Stimulated activated CD4-positive, alpha-beta T cell treated with anti-CD3 and anti-CD28 coated beads, Interleukin-12 subunit alpha, Interleukin-12 subunit beta, amount 100 ng/mL, for 4 hours (primary cell): ENCODE data around the gene AKR1C3.
"Not testable (repeated sequence)": the region's sequence is repeated elsewhere in the genome, so short reads cannot be mapped to it uniquely, and the experiment has no call there.

ENCODE experiments used
- DNase-seq: peaks from one replicate; pipeline ENCODE4 v3.0.0-alpha.2; 2020

The AKR1C3 gene

DNA sequence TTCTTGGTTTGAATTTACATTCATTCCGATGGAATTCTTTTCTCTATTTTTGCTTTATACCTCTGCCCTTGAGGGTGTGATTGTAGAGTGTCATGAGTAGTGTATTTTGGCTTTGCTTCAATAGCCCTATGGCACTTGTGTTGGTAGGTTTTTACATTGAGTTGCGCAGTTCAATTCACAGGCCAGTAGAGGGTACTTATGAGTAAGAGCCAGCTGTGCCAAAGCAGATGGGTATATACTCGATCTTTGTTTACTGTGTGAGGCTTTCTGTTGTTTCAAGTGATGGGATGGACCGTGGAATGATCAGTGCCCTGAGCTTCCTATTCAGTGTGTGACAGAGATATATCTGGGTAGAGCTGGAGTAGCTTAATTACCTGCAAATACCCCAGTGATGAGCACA is 4.3 kb upstream of the AKR1C3 start:
- no peak for DNase-seq

DNA sequence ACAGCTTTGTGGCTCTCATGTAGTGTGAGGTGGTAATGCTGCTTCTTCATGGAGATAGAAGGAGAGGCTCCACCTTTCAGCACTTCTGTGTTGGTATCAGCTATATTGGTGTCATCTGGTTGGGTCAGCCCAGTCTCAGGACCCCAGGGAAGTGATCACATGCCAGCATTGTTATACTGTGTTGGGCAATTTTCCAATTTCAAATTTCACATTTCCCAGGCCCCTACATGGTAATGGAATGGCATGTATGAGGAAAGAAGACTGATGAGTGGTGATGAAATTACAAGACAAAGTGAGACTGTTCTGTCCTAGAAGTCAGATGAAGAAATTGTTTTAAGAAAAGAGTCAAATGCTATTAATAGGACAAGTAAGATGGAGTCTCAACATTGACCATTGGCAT is 3.7 kb upstream of the AKR1C3 start:
- DNase-seq = no peak

DNA sequence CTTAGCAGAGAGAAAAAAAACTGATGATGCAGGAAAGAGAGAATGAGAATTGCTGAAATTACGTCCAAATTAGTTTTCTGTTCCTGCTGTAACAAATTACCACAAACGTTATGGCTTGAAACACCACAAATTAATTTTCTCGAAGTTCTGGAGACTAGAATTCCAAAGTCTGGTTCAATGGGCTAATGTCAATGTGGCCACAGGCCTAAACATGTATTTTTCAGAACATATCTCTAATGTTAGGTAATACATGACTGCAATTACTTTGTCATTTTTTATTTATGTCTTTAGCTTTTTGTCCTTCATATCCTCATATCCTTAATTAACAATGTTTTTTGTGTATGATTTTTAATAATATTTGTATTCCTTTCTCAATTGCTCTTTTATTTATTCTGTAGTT is 3.0 kb upstream of the AKR1C3 start:
- DNase-seq = no peak

DNA sequence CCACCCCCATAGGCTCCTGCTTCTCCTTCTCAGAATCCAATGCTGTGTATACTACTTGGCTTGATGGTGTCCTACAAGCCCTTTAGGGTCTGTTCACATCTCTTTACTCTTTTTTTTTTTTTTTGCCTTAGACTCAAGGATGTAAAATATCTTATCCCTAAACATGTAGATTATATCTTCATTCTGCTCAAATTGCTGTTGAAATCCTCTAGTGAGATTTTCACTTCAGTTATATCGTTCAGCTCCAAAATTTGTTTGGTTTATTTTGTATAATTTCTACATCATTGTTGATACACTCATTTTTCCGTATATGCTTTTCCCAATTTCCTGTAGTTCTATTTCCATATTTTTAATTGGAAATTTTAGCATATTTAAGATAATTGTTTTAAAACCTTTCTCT is 1.8 kb upstream of the AKR1C3 start:
- DNase-seq = no peak

DNA sequence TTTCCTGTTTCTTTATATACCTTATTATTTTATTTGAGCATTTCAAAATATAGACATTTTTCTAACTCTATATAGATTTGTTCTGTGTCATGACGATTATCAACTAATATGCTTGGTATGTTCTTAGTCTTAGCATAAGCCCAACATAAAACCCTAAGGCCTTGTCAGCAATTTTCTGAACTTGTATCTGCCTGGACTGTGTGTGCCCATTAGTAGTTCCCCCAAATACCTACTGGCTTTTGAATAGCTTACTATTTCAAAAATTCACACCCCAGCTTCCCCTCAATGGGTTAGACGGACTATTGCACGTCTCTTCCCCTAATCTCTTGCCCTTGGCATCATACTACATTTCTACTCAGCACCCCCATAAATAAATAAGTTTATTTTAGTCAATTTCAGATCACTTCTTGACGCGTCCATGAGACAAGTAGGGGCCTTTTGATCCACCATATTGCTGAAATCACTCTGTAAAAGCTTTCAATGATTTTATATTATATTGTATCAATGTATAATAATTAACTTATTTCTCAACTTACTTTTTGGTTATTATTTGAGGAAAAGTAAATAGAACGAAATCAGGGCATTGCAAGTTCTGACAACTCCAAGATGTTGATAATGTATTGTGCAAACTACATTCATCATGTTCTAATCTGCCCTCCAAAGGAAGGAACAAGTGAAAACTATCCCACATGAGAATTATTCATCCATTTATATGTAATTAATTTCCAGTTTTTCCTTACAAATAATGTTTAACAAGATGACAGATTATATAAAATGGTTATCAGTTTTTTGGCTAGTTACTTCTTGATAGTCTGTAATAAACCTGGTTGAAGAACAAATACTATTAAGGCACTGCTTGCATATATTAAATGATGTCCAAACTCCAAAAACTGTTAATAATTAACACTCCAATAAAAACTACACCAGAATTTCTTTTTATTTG is 1.1 kb upstream of the AKR1C3 start:
- no peak for DNase-seq

DNA sequence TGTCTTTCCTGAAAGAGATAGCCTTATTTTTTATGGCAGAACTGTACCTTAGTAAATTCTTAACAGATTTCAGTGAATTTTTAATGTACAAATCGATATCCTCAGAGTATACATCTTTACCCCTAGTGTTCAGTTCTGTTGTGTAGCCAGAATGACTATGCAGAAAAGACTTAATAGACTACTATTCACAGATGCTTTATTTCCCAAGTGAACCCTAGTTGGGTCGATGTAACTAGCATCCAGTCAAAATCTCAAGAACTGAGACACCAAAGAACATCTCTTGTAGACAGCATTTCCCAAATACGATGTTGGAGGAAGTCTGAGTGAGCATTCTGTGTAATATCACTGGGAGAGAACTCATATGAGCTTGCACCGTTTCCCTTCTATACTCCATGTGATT is 1.5 kb downstream of the AKR1C3 start:
- no peak for DNase-seq

DNA sequence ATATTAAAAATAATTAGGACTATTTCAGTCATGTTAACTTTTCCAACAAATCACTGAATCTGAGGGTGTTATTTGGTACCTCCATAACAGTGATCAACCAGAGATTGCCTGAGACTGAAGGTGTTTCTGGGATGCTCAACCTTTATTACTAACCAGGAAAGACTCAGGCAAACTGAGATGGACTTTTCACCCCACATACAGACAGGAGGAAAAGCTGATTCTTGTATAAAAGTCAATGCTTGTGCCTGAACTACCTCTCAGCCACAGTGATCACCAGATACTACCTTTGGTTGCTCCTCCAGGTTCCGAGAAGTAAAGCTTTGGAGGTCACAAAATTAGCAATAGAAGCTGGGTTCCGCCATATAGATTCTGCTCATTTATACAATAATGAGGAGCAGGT is 1.9 kb downstream of the AKR1C3 start:
- DNase-seq = no peak

DNA sequence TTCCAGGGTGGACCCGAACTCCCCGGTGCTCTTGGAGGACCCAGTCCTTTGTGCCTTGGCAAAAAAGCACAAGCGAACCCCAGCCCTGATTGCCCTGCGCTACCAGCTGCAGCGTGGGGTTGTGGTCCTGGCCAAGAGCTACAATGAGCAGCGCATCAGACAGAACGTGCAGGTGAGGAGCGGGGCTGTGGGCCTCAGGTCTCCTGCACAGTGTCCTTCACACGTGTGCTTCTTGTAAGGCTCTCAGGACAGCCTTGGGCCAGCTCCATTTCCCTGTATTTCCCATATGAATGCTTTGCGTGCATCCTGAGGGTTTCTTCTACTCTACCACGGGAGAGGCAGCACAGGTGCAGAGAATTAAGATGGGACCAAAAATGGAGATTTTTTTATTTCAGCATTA is 8.3 kb downstream of the AKR1C3 start:
- DNase-seq = not testable (repeated sequence)

DNA sequence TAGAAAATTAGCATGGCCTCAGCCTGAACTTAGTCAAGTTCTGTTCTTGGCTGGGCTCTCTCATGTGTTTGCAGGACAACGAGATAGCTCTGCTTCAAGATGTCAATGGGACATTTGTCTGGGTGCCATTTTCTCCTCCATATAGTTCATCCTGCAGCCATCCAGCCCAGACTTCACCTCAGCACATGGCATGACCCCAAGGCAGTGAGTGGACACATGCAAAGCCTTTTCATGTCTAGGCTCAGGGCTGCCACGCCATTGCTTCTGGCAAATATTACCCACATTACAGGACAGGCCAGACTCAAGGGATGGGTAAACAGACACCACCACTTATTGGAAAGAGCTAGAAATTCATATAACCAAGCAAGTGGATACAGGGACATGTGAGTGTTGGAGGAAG is 9.3 kb downstream of the AKR1C3 start:
- no peak for DNase-seq

DNA sequence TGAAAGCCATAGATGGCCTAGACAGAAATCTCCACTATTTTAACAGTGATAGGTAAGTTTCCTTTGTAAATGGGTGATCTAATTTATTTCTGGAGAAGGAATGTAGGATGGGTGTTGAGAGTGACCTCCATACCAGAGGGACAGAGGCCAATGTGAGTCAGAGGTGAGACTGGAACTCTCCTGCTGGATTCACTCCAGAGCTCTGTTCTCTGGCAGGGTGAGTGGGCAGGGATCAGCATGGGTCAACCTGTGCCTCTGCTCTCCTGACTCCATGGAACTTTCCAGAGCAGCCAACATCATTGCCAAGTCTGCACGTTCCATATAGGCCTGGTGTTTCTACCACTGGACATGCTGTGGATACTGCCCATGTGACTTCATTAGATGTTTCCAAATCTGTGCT is 11.4 kb downstream of the AKR1C3 start:
- no peak for DNase-seq

DNA sequence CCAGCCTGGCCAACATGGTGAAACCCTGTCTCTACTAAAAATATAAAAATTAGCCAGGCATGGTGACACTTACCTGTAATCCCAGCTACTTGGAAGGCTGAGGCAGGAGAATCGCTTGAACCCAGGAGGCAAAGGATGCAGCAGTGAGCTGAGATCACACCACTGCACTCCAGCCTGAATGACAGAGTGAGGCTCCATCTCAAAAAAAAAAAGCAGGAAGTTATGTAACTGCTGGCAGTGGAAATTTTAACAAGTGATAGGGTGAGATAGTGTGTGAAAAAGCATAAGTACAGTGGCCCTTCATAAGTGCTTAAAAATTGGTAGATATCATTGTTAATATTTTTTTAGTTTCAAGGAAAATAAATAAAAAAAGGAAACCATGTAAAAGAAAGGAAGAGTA is 12.3 kb downstream of the AKR1C3 start:
- DNase-seq = no peak

DNA sequence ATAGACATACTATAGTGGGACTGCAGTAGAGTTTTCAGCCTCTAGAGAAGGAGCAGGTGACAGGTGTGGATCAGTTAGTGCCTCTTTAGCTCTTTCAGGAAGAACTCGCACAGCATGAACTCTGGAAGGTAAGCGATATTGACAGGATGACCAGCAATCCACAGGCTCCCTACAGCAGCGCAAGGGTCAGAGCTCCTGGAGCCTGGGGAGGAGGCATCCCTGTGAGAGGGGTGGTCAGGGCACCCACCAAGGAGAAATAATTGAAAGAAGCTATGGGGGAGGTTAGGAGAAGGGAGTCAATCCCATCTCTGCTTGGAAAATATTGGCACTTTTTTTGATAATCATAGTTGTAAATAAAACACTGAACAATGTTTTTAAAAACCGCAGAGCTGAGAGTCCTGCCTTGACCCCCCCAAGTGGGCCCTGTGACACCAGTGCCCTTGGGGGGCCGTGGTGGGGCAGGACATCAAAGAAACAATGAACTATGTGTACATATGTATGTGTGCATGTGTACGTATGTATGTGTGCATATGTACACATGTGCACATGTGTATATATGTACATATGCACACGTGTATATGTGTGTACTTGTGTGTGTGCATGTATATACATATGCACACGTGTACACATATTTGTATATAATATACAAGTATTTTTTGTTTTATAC is 13.8 kb downstream of the AKR1C3 start:
- no peak for DNase-seq

DNA sequence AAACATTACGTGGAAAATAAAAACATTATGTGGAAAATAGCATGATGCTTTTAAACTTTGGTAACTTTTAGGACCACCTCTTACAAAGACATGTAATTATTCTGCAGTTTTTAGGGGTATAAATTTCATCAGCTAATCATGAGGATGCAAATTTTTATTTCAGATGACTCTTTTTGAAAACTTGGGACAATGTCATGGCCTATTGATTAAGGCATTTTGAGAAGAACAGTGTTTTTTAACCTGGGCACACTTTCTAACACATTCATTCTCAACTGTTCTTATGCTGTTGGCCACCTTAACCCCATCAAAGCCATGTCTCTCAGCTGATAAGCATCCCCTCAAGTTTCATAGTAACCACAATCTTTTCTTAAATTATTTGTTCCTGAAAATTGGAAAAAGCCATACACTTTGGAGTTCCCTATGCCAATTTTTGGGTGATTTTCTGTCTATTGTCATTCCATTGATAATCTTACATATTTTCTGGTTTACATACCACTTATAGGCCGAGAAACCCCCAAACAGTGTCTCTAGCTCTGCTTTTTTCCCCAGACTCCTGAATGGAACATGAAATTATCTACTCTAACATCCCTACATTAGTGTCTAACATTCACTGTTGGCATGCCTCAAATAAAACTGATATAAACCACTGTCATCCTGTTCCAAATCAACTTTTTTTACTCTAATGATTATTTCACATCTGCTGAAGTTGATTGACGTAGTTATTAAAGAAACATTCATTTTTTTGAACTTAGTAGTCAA is 14.6 kb downstream of the AKR1C3 start:
- DNase-seq = no peak

DNA sequence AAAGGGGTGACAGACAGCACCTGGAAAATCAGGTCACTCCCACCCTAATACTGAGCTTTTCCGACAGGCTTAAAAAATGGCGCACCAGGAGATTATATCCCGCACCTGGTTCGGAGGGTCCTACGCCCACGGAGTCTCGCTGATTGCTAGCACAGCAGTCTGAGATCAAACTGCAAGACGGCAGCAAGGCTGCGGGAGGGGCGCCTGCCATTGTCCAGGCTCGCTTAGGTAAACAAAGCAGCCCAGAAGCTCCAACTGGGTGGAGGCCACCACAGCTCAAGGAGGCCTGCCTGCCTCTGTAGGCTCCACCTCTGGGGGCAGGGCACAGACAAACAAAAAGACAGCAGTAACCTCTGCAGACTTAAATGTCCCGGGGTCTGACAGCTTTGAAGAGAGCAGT is 15.6 kb downstream of the AKR1C3 start:
- DNase-seq = not testable (repeated sequence)

DNA sequence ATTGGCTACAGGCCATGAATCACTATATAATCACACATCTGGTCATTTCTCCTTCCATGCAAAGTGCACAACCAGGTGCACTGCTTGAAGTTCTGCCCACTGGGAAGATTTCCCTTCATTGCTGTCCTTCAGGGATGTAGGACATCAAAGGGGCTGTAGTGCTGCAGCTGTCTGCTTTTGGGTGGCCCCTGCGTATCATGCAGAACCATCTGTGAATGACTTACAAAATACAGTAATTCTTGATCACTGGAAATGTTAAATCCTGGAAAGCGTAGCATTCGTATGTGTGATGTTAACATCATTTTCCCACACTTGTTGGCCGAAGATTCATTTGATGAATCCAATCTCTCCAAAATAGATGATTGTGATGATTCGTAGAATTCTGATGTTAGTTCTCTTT is 22.4 kb downstream of the AKR1C3 start:
- no peak for DNase-seq

DNA sequence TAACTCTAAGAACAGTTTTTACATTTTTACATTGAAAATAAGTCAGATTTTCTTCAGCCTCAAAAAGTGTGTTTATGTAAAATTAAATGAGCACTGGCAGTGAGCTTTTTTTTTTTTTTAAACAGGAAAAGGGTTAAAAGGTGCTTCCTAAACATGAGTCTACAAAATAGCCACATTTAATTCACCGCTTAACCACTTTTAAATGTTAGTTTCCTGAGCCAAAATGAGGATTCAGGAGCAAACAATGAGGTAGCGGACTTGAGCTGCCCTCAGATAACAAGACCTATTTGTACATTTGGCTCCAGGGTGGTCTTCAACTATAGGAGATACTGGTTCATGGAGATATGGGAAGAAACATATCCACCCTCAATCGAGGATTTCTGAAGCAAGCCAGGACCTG is 22.8 kb downstream of the AKR1C3 start:
- DNase-seq = no peak

DNA sequence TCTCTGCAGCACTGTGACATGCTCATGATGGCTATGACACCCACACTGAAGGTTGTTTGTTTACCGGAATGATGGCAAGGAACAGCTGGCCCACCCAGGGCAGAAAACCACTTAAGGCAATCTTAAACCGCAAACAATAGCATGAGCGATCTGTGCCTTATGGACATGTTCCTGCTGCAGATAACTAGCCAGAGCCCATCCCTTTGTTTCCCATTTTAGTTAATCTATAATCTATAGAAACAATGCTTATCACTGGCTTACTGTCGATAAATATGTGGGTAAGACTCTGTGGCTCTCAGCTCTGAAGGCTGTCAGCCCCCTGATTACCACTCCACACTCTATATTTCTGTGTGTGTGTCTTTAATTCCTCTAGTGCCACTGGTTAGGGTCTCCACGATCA is 25.8 kb downstream of the AKR1C3 start:
- DNase-seq = not testable (repeated sequence)

DNA sequence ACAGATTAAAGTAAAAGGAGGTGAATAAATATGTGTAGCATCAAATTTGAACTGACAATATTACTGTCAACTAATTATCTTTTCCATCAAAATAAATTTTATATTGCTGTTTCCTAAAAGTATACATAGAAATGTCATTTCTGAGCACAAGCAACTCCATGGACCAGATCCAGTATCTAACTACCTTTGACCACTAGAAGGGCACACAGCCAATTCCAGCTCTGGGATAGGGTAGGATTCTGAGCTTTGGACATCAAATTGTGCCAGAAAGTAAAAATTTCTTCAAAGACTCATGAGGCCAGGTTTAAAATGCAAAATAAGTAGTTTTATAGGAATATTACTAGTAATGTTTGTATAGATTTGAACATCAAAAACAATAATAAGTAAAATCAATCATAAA is 29.7 kb downstream of the AKR1C3 start:
- DNase-seq = no peak

DNA sequence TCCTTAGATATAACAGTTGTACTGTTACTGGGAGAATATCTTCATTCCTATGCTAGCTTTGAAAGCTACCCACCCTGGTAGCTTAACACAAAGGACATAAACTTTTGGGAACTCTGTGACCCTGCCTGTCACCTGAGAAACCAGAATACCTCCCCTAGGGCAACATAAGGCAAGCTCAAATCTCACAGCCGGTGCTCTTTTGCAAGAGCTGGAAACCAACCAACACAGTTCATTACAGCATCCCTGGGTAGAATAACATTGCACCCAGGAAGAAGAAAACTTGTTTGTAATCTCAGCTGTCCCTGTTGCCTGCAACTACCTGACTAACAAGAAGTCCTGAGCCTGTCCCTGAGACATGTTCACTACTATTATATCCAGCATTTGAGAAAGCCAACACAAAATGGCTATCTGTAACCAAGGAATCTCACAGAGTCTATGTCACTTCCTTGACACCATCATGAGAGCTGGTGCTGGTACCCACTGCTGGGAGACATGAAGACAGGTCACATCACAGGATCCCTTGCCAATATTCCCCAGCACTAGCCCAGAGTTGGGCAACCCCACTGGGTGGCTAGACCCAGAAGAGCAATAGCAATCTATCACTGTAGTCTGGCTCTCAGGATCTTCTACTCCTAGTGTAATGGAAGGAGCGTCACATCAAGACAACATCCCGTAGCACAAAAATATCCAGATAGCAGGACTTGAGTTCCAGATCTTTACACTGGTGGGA is 31.3 kb downstream of the AKR1C3 start:
- DNase-seq = no peak

DNA sequence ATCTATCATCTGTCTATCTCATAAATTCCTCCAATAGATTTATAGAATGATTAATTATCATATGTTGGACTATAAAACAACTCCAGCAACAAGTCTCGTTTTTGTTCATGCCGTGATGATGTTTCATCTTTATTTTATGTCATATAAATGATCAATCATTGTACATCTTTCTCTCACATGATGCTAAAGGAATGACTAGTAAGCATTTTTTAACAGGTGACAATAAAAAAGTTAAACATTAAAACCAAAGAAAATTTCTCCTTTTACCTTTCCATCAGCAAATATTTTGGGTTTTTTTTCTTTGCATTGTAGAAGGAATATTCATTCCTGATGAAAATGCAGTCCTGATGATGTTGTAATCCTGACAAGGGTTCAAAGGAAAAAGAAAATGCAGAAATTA is 41.4 kb downstream of the AKR1C3 start:
- DNase-seq = no peak

DNA sequence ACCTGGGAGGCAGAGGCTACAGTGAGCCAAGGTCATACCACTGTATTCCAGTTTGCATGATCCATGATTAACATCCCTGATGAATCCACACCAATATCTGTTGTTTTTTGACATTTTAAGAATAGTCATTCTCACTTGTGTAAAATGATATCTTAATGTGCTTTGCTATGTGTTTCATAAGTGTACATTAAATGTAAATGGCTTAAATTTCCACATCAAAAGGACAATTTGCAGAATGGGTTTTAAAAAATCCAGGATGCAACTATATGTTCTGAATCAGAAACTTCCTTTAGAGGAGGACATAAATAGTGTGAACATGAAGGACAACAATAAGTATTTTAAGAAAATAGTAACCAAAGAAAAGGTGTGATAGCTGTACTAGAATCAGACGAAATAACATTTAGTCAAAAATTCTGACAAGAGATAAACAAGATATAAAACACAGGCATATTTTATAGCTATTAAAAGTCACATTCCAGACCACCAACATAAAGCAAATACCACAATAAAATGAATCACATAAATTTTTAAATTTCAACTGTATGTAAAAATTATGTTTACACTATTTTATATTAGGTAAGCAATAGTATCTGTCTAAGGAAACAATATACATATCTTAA is 42.4 kb downstream of the AKR1C3 start:
- no peak for DNase-seq

DNA sequence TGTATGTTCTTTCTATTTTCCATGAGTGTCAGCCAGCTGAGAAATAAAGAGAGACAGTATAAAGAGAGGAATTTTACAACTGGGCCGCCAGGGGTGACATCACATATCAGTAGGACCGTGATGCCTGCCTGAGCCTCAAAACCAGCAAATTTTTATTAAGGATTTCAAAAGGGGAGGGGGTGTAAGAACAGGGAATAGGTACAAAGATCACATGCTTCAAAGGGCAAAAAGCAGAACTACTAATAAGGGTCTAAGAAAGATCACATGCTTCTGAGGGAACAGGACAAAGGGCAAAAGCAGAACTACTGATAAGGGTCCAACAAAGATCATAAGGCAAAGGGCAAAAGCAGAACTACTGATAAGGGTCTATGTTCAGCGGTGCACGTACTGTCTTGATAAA is 43.5 kb downstream of the AKR1C3 start:
- DNase-seq = not testable (repeated sequence)

DNA sequence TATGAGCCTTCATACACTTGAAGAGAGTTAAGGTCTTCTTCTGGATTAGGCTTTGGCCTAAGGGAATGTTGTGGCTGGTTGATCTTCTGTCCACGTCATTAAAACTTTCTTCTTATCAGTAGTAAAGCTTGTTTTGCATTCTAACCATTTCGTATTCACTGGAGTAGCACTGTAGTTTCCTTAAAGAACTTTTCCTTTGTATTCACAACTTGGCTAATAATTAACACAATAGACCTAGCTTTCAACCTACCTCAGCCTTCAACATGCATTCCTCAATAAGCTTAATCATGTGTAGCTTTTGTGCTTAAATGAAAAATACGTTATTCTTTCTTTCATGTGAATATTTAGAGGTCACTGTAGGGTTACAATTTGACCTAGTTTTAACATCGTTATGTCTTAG is 48.0 kb downstream of the AKR1C3 start:
- no peak for DNase-seq
